ENCODE measurements around the gene PRRX1.

Gene PRRX1

GRCh38 chr1:170686291-170686690 is 22.4 kb downstream of the PRRX1 start:
- H3K4me3 ChIP-seq (ENCODE audit: low read depth, low read length): no peak overlapping the region

DNA sequence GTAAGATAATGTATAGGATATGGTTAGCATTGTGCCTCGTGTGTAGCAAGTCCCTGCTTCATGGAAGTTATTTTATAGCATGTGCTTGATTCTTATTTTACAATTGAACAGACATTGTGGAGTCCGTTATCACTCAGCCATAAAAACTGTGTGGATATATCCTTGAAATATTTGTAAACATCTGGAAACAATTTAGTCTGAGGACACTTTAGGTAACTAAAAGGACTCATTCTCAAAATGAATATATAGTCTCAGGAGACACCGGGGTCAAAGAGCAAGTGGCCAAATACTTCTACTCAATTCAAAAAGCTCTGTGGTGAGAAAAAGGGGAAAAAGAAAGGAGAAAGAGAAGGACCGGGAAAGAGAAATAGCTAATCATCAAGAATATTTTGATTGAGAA is 23.7 kb downstream of the PRRX1 start:
- no peak overlapping the region for H3K4me3 ChIP-seq (ENCODE audit: low read depth, low read length)

- H3K4me3 ChIP-seq (ENCODE audit: low read depth, low read length): no peak overlapping the region
These were observed 27.3 kb downstream of the PRRX1 start for GRCh38 chr1:170691258-170691657.

DNA sequence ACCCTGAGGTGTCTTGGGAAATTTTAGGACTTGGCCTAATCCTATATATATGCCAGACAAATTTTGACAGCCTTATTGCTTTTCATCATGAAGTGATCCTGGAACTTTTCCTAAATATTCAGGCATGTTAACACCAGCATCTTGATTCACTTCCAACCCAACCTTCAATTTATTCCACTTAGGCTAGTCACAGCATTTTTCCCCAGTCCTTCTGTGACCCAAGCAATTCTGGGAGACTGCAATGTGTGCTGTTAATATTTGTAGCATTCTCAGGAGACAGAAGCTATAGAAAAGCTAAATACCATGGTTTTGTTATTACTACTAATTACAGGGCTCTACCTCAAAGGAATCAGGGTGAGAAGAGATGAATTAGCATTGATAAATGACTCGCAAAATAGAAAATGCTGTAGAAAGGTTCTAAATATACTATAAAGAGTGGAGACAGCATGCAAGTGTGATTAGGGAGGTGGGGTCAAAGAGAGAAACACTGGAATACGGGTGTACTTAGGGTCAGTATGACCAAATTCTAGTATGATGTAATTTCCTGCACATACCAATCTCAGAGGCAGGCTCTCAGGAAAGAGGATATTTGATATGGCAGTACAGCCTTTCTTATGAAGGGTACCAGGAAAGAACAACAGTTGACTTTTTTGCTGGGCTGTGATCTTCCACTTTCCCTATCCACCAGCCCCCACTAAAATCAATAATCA is 29.1 kb downstream of the PRRX1 start:
- H3K4me3 ChIP-seq (ENCODE audit: low read depth, low read length): no peak overlapping the region

- H3K4me3 ChIP-seq (ENCODE audit: low read depth, low read length): no peak overlapping the region
These were observed 30.4 kb downstream of the PRRX1 start for GRCh38 chr1:170694172-170694926.

- no peak overlapping the region for H3K4me3 ChIP-seq (ENCODE audit: low read depth, low read length)
These were observed 32.1 kb downstream of the PRRX1 start for GRCh38 chr1:170695955-170696590.

GRCh38 chr1:170696591-170697290 is 32.8 kb downstream of the PRRX1 start:
- no peak overlapping the region for H3K4me3 ChIP-seq (ENCODE audit: low read depth, low read length)

- H3K4me3 ChIP-seq (ENCODE audit: low read depth, low read length): no peak overlapping the region
These were observed 33.4 kb downstream of the PRRX1 start for GRCh38 chr1:170697316-170697715.

GRCh38 chr1:170698301-170699275 is 34.7 kb downstream of the PRRX1 start:
- no peak overlapping the region for H3K4me3 ChIP-seq (ENCODE audit: low read depth, low read length)

GRCh38 chr1:170699696-170700095 is 35.8 kb downstream of the PRRX1 start:
- H3K4me3 ChIP-seq (ENCODE audit: low read depth, low read length): no peak overlapping the region

- H3K4me3 ChIP-seq (ENCODE audit: low read depth, low read length): no peak overlapping the region
These were observed 37.1 kb downstream of the PRRX1 start for GRCh38 chr1:170700842-170701615.

- H3K4me3 ChIP-seq (ENCODE audit: low read depth, low read length): no peak overlapping the region
These were observed 38.0 kb downstream of the PRRX1 start for GRCh38 chr1:170701962-170702361.

DNA sequence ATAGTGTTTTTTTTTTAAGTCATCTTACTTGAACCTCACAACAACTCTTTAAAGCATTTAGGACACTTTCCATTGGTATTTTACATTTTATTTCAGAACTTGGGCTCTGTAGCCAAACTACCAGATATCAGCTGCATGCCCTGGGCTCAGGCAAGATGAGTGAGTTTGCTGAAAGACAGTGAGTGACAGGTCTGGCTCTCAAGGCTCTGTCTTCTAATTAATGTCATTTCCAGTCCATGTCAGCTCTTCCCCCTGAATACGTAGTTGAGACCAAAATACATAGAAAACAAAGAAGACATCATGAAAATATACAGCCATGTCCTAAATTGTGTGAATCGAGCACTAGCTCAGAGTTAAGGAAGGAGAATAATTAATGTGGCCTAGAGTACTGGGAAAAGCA is 39.7 kb downstream of the PRRX1 start:
- H3K4me3 ChIP-seq (ENCODE audit: low read depth, low read length): no peak overlapping the region

GRCh38 chr1:170704256-170704655 is 40.3 kb downstream of the PRRX1 start:
- H3K4me3 ChIP-seq (ENCODE audit: low read depth, low read length): no peak overlapping the region

- no peak overlapping the region for H3K4me3 ChIP-seq (ENCODE audit: low read depth, low read length)
These were observed 42.0 kb downstream of the PRRX1 start for GRCh38 chr1:170705981-170706380.

DNA sequence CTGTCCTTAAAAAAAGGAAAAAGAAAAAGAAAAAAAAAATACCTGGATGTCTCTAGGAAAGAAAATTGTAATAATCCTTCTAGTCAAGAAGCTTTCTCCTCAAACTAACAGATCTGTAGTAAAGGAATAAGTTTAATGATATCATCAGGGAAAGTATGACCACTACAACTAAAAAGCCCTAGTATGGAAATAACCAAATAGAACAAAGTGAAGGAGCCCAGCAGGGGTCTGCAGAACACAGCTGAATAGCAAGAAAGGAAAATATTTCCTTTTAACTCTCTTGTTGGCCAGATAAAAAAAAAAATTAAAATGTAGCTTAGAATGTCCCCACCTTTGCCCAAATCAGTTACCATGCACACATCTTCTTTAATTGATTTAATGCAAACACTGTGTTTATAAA is 43.2 kb downstream of the PRRX1 start:
- H3K4me3 ChIP-seq (ENCODE audit: low read depth, low read length): no peak overlapping the region

GRCh38 chr1:170707959-170708655 is 44.2 kb downstream of the PRRX1 start:
- H3K4me3 ChIP-seq (ENCODE audit: low read depth, low read length): no peak overlapping the region

DNA sequence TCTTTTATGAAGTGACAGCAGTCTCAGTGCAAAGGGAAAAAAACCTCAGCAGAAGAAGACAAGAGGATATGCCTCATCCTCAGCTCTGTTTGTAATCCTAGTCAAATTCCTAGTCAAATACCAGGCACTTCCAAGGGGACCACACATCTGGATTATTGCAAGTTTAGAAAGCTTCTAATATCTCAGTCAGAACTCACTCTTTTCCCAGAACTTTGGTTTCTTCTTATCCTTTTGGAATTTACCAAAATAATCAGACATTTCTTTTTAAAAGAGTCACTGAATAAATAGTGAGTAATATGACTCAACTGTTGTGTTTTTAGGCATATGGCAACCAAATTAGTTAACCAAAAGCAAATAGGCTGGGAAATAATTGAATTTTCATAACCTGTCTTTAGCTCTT is 47.8 kb downstream of the PRRX1 start:
- no peak overlapping the region for H3K4me3 ChIP-seq (ENCODE audit: low read depth, low read length)

DNA sequence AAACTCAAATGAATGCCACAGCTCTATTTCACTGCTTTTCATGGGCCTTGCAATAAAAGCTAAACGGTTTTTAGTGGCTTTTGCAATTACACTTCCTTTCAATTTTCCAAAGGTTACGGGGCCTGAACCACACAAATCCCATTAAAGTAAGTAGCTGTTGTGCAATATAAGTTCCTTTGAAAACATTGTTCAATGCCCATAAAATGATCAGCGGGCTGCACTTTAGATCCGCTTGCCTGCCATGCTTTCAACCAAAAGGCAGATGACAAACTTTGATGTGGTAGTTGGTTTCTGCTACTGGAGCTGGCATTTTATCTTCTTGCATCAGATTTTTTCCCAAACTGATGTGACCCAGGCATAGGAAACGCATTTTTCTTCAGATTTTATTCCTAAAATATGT is 50.2 kb downstream of the PRRX1 start:
- H3K4me3 ChIP-seq (ENCODE audit: low read depth, low read length): no peak overlapping the region

Measured in iPS-11a (cell line).